Osteoblast (primary cell): ENCODE data around the gene RGS21. TPM values are rescaled to one million over a fixed set of nuclear protein-coding genes. Genes with fewer than 3 reads are reported as not detected.
A peak's percentile ranks its signal among the peaks of the same experiment; 100 is the strongest.

ENCODE experiments used
- DNase-seq: peaks from one replicate; pipeline ENCODE4 v3.0.0; 2011; ENCODE audit warnings: low spot score, mixed read lengths; ENCODE audit not compliant: insufficient read length; ENCODE audit errors: missing footprints
- H2AFZ ChIP-seq: 2 replicates; pipeline ENCODE4 v1.6.0; 2011; ENCODE audit warnings: mild to moderate bottlenecking, low read length
- H3K27ac ChIP-seq: 2 replicates; pipeline ENCODE4 v1.5.1; 2011; ENCODE audit warnings: mild to moderate bottlenecking, low read depth, low read length, moderate library complexity
- H3K27me3 ChIP-seq: 2 replicates; pipeline ENCODE4 v1.6.0; 2012; ENCODE audit warnings: mild to moderate bottlenecking, control low read depth, inconsistent platforms, low read length, moderate library complexity; ENCODE audit not compliant: insufficient read depth
- H3K36me3 ChIP-seq: 2 replicates; pipeline ENCODE4 v1.5.1; 2011; ENCODE audit warnings: mild to moderate bottlenecking, low read length, control low read depth, moderate library complexity; ENCODE audit not compliant: insufficient read depth
- H3K4me1 ChIP-seq: 2 replicates; pipeline ENCODE4 v1.5.1; 2011; ENCODE audit warnings: mild to moderate bottlenecking, low read length, control low read depth, moderate library complexity; ENCODE audit not compliant: insufficient read depth
- H3K4me2 ChIP-seq: 2 replicates; pipeline ENCODE4 v1.6.0; 2011; ENCODE audit warnings: mild to moderate bottlenecking, low read length; ENCODE audit not compliant: insufficient read depth
- H3K4me3 ChIP-seq: fragments of 200-600 bp; sonication (generic); 3 replicates; pipeline ENCODE4 v1.5.1; 2012; ENCODE audit warnings: mild to moderate bottlenecking, low read length, inconsistent platforms; ENCODE audit not compliant: insufficient read depth
- H3K79me2 ChIP-seq: 2 replicates; pipeline ENCODE4 v1.6.0; 2012; ENCODE audit warnings: mild to moderate bottlenecking, low read length, control low read depth, inconsistent platforms; ENCODE audit not compliant: insufficient read depth
- H3K9me3 ChIP-seq: 2 replicates; pipeline ENCODE4 v1.5.1; 2011; ENCODE audit warnings: low read depth, low read length, control low read depth
- H4K20me1 ChIP-seq: 2 replicates; pipeline ENCODE4 v1.6.0; 2012; ENCODE audit warnings: mild to moderate bottlenecking, low read length, control low read depth; ENCODE audit not compliant: insufficient read depth
- CTCF ChIP-seq: IDR thresholded peaks from 2 replicates; pipeline ENCODE4 v1.5.1; 2011; ENCODE audit warnings: mild to moderate bottlenecking, low read depth, low read length, moderate library complexity; ENCODE audit errors: extremely low read depth
- total RNA-seq: library from RNA; depleted of rRNA; stranded (reverse); fragments of >200 nt; gene quantifications from 2 replicates; pipeline ENCODE4 v1.2.3, GENCODE V29; 2012

RGS21 gene
- total RNA-seq, 1 donor = not detected

- no peaks in the 10 kb centered on the region for H3K9me3 ChIP-seq
- H4K20me1 ChIP-seq = no peaks in the 10 kb centered on the region
- no peak overlapping the region for H2AFZ ChIP-seq
- no peak overlapping the region for H3K4me2 ChIP-seq
- H3K79me2 ChIP-seq = no peaks in the 10 kb centered on the region
- H3K27ac ChIP-seq = no peak overlapping the region
- H3K4me1 ChIP-seq = no peaks in the 10 kb centered on the region
- H3K27me3 ChIP-seq = no peaks in the 10 kb centered on the region
- TF ChIP-seq CTCF = peak; percentile 75
- DNase-seq = peak; percentile 22
- H3K4me3 ChIP-seq = no peak overlapping the region
- no peaks in the 10 kb centered on the region for H3K36me3 ChIP-seq
Observed at GRCh38 chr1:192311281-192311680, 5.5 kb upstream of the RGS21 start.

- no peak for TF ChIP-seq CTCF
- H2AFZ ChIP-seq = no peak overlapping the region
Observed at GRCh38 chr1:192327997-192328396, 11.2 kb downstream of the RGS21 start.

GRCh38 chr1:192342842-192343241 is 26.1 kb downstream of the RGS21 start:
- Histone ChIP-seq H3K36me3 (no peaks in the 10 kb centered on the region), H3K4me3 (no peak overlapping the region), H3K9me3 (no peaks in the 10 kb centered on the region), H4K20me1 (no peaks in the 10 kb centered on the region), H3K4me1 (no peaks in the 10 kb centered on the region), H3K4me2 (no peak overlapping the region), H3K27ac (no peak overlapping the region), H3K27me3 (no peaks in the 10 kb centered on the region), H2AFZ (no peak overlapping the region), H3K79me2 (no peaks in the 10 kb centered on the region)
- no peak for TF ChIP-seq CTCF
- no peak for DNase-seq

More at GRCh38 chr1:192327997-192328396, 11.2 kb downstream of the RGS21 start:
- H3K4me1 ChIP-seq = no peaks in the 10 kb centered on the region
- no peak overlapping the region for H3K4me3 ChIP-seq
- no peak overlapping the region for H3K4me2 ChIP-seq
- H4K20me1 ChIP-seq = no peaks in the 10 kb centered on the region
- H3K9me3 ChIP-seq = no peaks in the 10 kb centered on the region
- H3K27ac ChIP-seq = no peak overlapping the region
- H3K36me3 ChIP-seq = no peaks in the 10 kb centered on the region
- H3K79me2 ChIP-seq = no peaks in the 10 kb centered on the region
- H3K27me3 ChIP-seq = no peaks in the 10 kb centered on the region
- no peak for DNase-seq

GRCh38 chr1:192343344-192343743 is 26.6 kb downstream of the RGS21 start:
- Histone ChIP-seq H3K27me3 (no peaks in the 10 kb centered on the region), H4K20me1 (no peaks in the 10 kb centered on the region), H3K9me3 (no peaks in the 10 kb centered on the region), H3K4me1 (no peaks in the 10 kb centered on the region), H3K27ac (no peak overlapping the region), H3K36me3 (no peaks in the 10 kb centered on the region), H3K4me2 (no peak overlapping the region), H2AFZ (no peak overlapping the region), H3K79me2 (no peaks in the 10 kb centered on the region), H3K4me3 (no peak overlapping the region)
- no peak for TF ChIP-seq CTCF
- DNase-seq = no peak
